HepG2 (cell line): ENCODE results near the gene CRTAC1.

Source experiments
- ESRRA ChIP-seq: sonication (generic); formaldehyde crosslinking; IDR thresholded peaks from 2 replicates; pipeline ENCODE4 v1.5.1; 2020; ENCODE audit warnings: mild to moderate bottlenecking, low read depth, missing genetic modification reagents
- EZH2 ChIP-seq: conservative IDR thresholded peaks from 2 replicates; pipeline ENCODE4 v1.6.1; 2012; ENCODE audit warnings: mild to moderate bottlenecking, low read depth, low read length, moderate library complexity
- FIP1L1 ChIP-seq: fragments of 200-400 bp; formaldehyde crosslinking; IDR thresholded peaks from 2 replicates; pipeline ENCODE4 v1.6.1; 2018; ENCODE audit warnings: low read depth, mild to moderate bottlenecking, low read length, moderate library complexity, borderline replicate concordance; ENCODE audit not compliant: insufficient read depth
- FOXK1 ChIP-seq: sonication (generic); formaldehyde crosslinking; IDR thresholded peaks from 2 replicates; pipeline ENCODE4 v1.4.0; 2020; ENCODE audit warnings: low read depth, missing genetic modification reagents, borderline replicate concordance
- GTF2F1 ChIP-seq: fragments of 150-350 bp; IDR thresholded peaks from 2 replicates; pipeline ENCODE4 v1.6.1; 2014; ENCODE audit warnings: low read length
- MAFK ChIP-seq, 2 experiments: IDR thresholded peaks in 1 of 2; conservative IDR thresholded peaks in 1 of 2; 2 replicates each; pipeline ENCODE4 v1.6.1; 2011; ENCODE audit warnings: improper control_type of control experiment in 2 of 2, low read length in 2 of 2
- NFE2L1 ChIP-seq: sonication (generic); formaldehyde crosslinking; IDR thresholded peaks from 2 replicates; pipeline ENCODE4 v1.4.0; 2020; ENCODE audit warnings: missing genetic modification reagents, mild to moderate bottlenecking, borderline replicate concordance
- NFYB ChIP-seq: sonication (generic); formaldehyde crosslinking; IDR thresholded peaks from 2 replicates; pipeline ENCODE4 v1.4.0; 2020; ENCODE audit warnings: missing genetic modification reagents
- PHF21A ChIP-seq: sonication (generic); formaldehyde crosslinking; IDR thresholded peaks from 2 replicates; pipeline ENCODE4 v1.5.0; 2020; ENCODE audit warnings: mild to moderate bottlenecking, missing genetic modification reagents
- RXRA ChIP-seq: sonication (generic); formaldehyde crosslinking; IDR thresholded peaks from 2 replicates; pipeline ENCODE4 v1.5.1; 2020; ENCODE audit warnings: missing genetic modification reagents
- YY1 ChIP-seq: IDR thresholded peaks from 2 replicates; pipeline ENCODE4 v1.6.1; 2011; ENCODE audit warnings: low read length, low read depth, moderate library complexity, mild to moderate bottlenecking; ENCODE audit not compliant: insufficient read depth, insufficient replicate concordance
- ZNF24 ChIP-seq: fragments of 450-650 bp; IDR thresholded peaks from 2 replicates; pipeline ENCODE4 v1.6.1; 2017; ENCODE audit warnings: antibody characterized with exemption, mild to moderate bottlenecking
- TF ChIP-seq, protein P1 (sequence below): sonication (generic); formaldehyde crosslinking; IDR thresholded peaks from 2 replicates; pipeline ENCODE4 v1.5.0; 2020; ENCODE audit warnings: mild to moderate bottlenecking, missing genetic modification reagents, moderate library complexity
- TF ChIP-seq, protein P2 (sequence below): sonication (generic); formaldehyde crosslinking; IDR thresholded peaks from 2 replicates; pipeline ENCODE4 v1.5.0; 2020; ENCODE audit warnings: missing genetic modification reagents

- TF ChIP-seq FIP1L1 (no peak), NFYB (no peak), PHF21A (CRISPR knock-in tag) (no peak), FOXK1 (CRISPR knock-in tag) (no peak), ZNF24 (no peak), MAFK (conservative IDR thresholded peaks at IDR 0.05 in 1 of 2, IDR thresholded peaks at IDR 0.05 in 1 of 2; ENCODE audit: low read length in 2 of 2) (no peak), GTF2F1 (no peak), NFE2L1 (CRISPR knock-in tag) (no peak), YY1 (no peak), RXRA (CRISPR knock-in tag) (no peak), EZH2 (no peak), ESRRA (CRISPR knock-in tag) (no peak)
- TF ChIP-seq, protein P1, sequence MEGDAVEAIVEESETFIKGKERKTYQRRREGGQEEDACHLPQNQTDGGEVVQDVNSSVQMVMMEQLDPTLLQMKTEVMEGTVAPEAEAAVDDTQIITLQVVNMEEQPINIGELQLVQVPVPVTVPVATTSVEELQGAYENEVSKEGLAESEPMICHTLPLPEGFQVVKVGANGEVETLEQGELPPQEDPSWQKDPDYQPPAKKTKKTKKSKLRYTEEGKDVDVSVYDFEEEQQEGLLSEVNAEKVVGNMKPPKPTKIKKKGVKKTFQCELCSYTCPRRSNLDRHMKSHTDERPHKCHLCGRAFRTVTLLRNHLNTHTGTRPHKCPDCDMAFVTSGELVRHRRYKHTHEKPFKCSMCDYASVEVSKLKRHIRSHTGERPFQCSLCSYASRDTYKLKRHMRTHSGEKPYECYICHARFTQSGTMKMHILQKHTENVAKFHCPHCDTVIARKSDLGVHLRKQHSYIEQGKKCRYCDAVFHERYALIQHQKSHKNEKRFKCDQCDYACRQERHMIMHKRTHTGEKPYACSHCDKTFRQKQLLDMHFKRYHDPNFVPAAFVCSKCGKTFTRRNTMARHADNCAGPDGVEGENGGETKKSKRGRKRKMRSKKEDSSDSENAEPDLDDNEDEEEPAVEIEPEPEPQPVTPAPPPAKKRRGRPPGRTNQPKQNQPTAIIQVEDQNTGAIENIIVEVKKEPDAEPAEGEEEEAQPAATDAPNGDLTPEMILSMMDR (CRISPR knock-in tag) = no peak
- TF ChIP-seq, protein P2, sequence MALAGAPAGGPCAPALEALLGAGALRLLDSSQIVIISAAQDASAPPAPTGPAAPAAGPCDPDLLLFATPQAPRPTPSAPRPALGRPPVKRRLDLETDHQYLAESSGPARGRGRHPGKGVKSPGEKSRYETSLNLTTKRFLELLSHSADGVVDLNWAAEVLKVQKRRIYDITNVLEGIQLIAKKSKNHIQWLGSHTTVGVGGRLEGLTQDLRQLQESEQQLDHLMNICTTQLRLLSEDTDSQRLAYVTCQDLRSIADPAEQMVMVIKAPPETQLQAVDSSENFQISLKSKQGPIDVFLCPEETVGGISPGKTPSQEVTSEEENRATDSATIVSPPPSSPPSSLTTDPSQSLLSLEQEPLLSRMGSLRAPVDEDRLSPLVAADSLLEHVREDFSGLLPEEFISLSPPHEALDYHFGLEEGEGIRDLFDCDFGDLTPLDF (CRISPR knock-in tag) = no peak
These were observed 203.5 kb downstream of the CRTAC1 start for GRCh38 chr10:97826892-97827291.
